Tibial nerve (tissue), 4 donors: ENCODE measurements around the gene GPC5. TPM values are rescaled to one million over a fixed set of nuclear protein-coding genes. Genes with fewer than 3 reads are reported as not detected.

ENCODE experiments used
- DNase-seq, 2 donors: peaks; one replicate each; pipeline ENCODE4 v3.0.0-alpha.2; 2019; ENCODE audit warnings: low spot score in 2 of 2
- H3K27ac ChIP-seq, 4 donors: fragments of 200-600 bp; sonication (generic) in 3 of 4; one replicate each; pipeline ENCODE4 v1.5.1; 2017 to 2019; ENCODE audit warnings: mild to moderate bottlenecking in 1 of 4
- H3K27me3 ChIP-seq, 2 donors: fragments of 200-600 bp; sonication (generic) in 1 of 2; one replicate each; pipeline versions ENCODE4 v1.5.1 to v1.6.0; 2017 to 2019
- H3K36me3 ChIP-seq, 3 donors: fragments of 200-600 bp; sonication (generic); one replicate each; pipeline ENCODE4 v1.5.1; 2018 to 2019
- H3K4me1 ChIP-seq, 4 donors: fragments of 200-600 bp; sonication (generic) in 3 of 4; one replicate each; pipeline ENCODE4 v1.5.1; 2017 to 2019
- H3K4me3 ChIP-seq, 4 donors: fragments of 200-600 bp; sonication (generic) in 3 of 4; one replicate each; pipeline ENCODE4 v1.5.1; 2017 to 2019; ENCODE audit warnings: mild to moderate bottlenecking in 1 of 4, moderate library complexity in 1 of 4
- H3K9me3 ChIP-seq, 4 donors: fragments of 200-600 bp; sonication (generic) in 3 of 4; one replicate each; pipeline ENCODE4 v1.5.1; 2017 to 2019
- EP300 ChIP-seq, 2 donors: sonication (generic); formaldehyde crosslinking; IDR thresholded peaks; one replicate each; pipeline ENCODE4 v1.6.1; 2017; ENCODE audit warnings: antibody characterized with exemption in 2 of 2, mild to moderate bottlenecking in 1 of 2
- POLR2A ChIP-seq, 2 donors: fragments of 450-650 bp; IDR thresholded peaks; one replicate each; pipeline ENCODE4 v1.6.1; 2017; ENCODE audit warnings: antibody characterized with exemption in 2 of 2, mild to moderate bottlenecking in 2 of 2, moderate library complexity in 2 of 2
- WGBS, 2 donors: methylation state at CpG; one replicate each; pipeline ENCODE4 v1.1.5; 2018; 5-methylcytosine and 5-hydroxymethylcytosine counted together
- total RNA-seq, 4 donors: library from RNA; depleted of rRNA; stranded (reverse); fragments of >200 nt; gene quantifications; one replicate each; pipeline ENCODE4 v1.1.0, GENCODE V29; 2016
- TF ChIP-seq, protein P1 (sequence below), 5 experiments: fragments of 200-600 bp in 3 of 5; fragments of 450-650 bp in 2 of 5; sonication (generic) in 3 of 5; IDR thresholded peaks; one replicate each; pipeline ENCODE4 v1.5.1; 2016 to 2019; ENCODE audit warnings: antibody characterized with exemption in 5 of 5, mild to moderate bottlenecking in 3 of 5, moderate library complexity in 2 of 5

The GPC5 gene
- total RNA-seq, 4 donors from 2014 or later: 3.7 to 5.7 (median 4.2) TPM; not detected in 1

DNA sequence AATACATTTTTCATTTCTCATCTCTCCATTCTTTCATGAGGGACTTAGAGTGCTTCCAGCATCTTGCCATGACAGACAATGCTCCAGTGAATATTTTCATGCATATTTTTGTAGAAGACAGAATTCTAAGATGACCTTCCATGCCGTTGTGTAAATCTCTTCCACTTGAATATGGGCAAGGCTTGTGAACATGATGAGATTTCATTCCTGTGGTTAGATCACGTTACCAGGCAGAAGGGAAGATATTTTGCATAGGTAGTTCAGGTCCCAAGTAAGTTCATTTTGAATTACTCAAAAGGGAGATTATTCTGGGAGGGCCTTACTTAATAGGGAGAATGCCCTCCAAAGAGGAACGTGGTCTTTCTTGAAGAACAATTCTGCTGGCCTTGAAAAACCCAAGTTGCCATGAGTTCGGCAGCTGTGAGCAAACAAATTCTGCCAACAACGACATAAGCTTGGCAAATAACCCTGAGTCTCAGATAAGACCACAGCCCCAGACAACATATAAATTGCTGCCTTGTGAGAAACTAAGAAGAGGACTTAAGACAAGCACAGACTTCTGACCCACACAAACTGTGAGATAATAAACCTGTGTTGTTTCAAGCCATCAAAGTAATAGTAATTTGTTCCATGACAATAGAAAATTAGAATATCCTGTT lies 1427.6 kb downstream of the GPC5 start:
- Histone ChIP-seq H3K4me3 (no peak overlapping the region), H3K27ac (no peak overlapping the region), H3K9me3 (no peaks in the 10 kb centered on the region), H3K4me1 (peaks cover 0 to 17% (median 3%) of the 10 kb centered on the region in 4 donors), H3K36me3 (no peaks in the 10 kb centered on the region), H3K27me3 (no peaks in the 10 kb centered on the region)
- DNase-seq: no peak
- 59 to 65% methylated on average over 5 of the region's 5 CpGs for WGBS, 2 donors
- TF ChIP-seq, protein P1, sequence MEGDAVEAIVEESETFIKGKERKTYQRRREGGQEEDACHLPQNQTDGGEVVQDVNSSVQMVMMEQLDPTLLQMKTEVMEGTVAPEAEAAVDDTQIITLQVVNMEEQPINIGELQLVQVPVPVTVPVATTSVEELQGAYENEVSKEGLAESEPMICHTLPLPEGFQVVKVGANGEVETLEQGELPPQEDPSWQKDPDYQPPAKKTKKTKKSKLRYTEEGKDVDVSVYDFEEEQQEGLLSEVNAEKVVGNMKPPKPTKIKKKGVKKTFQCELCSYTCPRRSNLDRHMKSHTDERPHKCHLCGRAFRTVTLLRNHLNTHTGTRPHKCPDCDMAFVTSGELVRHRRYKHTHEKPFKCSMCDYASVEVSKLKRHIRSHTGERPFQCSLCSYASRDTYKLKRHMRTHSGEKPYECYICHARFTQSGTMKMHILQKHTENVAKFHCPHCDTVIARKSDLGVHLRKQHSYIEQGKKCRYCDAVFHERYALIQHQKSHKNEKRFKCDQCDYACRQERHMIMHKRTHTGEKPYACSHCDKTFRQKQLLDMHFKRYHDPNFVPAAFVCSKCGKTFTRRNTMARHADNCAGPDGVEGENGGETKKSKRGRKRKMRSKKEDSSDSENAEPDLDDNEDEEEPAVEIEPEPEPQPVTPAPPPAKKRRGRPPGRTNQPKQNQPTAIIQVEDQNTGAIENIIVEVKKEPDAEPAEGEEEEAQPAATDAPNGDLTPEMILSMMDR (IDR thresholded peaks at IDR 0.05): no peak
- TF ChIP-seq EP300 (IDR thresholded peaks at IDR 0.05) (no peak), POLR2A (IDR thresholded peaks at IDR 0.05) (no peak)

DNA sequence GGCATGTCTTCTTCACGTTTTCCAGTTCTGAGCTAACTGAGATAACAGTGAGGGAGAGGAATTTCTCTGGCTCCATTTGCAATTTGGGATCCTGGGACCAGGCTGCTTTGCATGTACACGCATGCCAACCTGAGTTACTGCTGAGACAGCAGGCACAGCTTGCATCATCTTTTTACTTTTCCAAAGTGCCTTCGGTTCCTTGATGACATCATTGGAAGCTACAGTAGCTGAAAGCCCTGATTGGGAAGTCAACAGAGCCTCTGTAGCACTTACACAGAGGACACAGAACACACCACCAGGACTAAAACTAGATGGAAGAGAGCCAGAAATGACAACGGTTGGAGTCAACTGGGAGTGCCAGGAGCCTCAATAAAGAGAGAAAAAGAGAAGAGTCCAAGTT lies 1429.1 kb downstream of the GPC5 start:
- Histone ChIP-seq H3K27me3 (no peaks in the 10 kb centered on the region), H3K4me3 (no peak overlapping the region), H3K36me3 (no peaks in the 10 kb centered on the region), H3K27ac (no peak overlapping the region), H3K4me1 (peaks cover 0 to 18% (median 3%) of the 10 kb centered on the region in 4 donors), H3K9me3 (no peaks in the 10 kb centered on the region)
- WGBS, 2 donors: 77 to 78% methylated on average over 4 of the region's 4 CpGs
- no peak for DNase-seq
- TF ChIP-seq EP300 (IDR thresholded peaks at IDR 0.05) (no peak), POLR2A (IDR thresholded peaks at IDR 0.05) (no peak)
- TF ChIP-seq, protein P1 (IDR thresholded peaks at IDR 0.05): no peak

DNA sequence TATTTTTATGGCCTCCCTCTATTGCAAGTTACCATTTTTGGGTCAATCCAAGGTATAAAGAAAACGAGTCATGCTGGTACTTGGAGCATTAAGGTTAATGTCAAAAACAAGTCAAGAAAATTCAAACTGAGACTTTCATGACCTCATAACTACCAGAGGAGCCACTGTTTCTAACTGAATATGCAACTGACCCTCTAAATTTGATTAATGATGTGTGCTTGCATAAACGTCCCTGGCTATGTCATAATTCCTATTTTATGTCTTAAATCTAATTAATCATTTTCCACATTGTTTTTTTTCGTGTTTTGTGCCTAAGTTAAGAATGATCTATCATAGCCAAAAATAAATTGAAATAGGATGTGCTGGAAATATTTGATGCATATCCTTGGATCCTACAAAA lies 1431.5 kb downstream of the GPC5 start:
- TF ChIP-seq EP300 (IDR thresholded peaks at IDR 0.05): no peak
- no peak for TF ChIP-seq POLR2A (IDR thresholded peaks at IDR 0.05)
- TF ChIP-seq, protein P1 (IDR thresholded peaks at IDR 0.05): no peak
- 43 to 44% methylated on average over 3 of the region's 3 CpGs for WGBS, 2 donors
- Histone ChIP-seq H3K4me1 (peaks cover 0 to 18% (median 3%) of the 10 kb centered on the region in 4 donors), H3K27me3 (no peaks in the 10 kb centered on the region), H3K36me3 (no peaks in the 10 kb centered on the region), H3K9me3 (no peaks in the 10 kb centered on the region), H3K27ac (peak overlapping the region in 1 of 4 donors; percentile 32), H3K4me3 (no peak overlapping the region)
- DNase-seq: no peak

DNA sequence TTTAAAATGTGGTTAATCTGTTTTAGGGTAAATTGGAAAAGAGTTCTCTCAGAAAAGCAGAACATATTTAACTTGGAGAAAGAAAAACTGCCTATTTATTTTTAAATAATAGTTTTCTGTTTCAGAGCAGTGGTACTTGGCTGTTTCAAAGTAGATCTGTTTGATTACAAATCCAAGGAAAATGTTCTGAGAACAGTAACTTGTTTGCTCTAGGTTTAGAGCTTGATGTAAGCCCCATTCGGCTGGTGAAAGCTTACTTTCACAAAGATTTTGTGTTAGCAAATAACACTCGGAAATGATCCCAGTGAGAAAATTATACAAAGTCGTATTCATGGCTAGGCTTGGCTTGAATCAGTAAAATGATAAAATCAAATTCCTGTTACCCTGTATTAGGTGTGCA lies 1432.4 kb downstream of the GPC5 start:
- Histone ChIP-seq H3K4me3 (no peak overlapping the region), H3K27me3 (no peaks in the 10 kb centered on the region), H3K9me3 (no peaks in the 10 kb centered on the region), H3K27ac (peak overlapping the region in 2 of 4 donors; percentile 10 to 32), H3K4me1 (peaks cover 0 to 18% (median 3%) of the 10 kb centered on the region in 4 donors), H3K36me3 (no peaks in the 10 kb centered on the region)
- TF ChIP-seq, protein P1 (IDR thresholded peaks at IDR 0.05): no peak
- peak in 1 of 2 donors; percentile 18 for TF ChIP-seq EP300 (IDR thresholded peaks at IDR 0.05)
- DNase-seq: no peak
- 17 to 31% methylated on average over 3 of the region's 3 CpGs for WGBS, 2 donors

DNA sequence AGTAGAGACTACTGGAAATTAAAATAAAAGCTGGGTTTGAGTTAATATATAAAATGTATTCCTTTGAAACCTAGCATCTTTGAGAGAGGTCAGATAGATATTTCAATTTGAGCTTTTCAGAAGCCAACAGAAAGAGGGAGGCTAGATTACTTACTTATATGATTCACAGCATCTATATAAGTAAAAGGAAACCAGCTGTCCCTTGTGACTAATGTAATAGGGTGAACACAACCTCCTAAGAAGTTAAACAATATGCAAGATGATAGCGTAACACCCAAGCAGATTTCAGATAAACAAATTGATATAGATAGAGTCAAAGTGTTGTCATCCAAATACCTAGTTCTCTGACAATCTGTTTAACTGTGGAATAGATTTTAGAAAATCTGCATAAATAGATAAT lies 1434.7 kb downstream of the GPC5 start:
- no peaks in the 10 kb centered on the region for H3K9me3 ChIP-seq
- no peak for DNase-seq
- no peaks in the 10 kb centered on the region for H3K36me3 ChIP-seq
- no peak overlapping the region for H3K27ac ChIP-seq
- 93% methylated on average over 1 of the region's 1 CpG for WGBS, 2 donors
- no peak overlapping the region for H3K4me3 ChIP-seq
- H3K27me3 ChIP-seq: no peaks in the 10 kb centered on the region
- TF ChIP-seq EP300 (IDR thresholded peaks at IDR 0.05): no peak
- TF ChIP-seq, protein P1 (IDR thresholded peaks at IDR 0.05): no peak
- TF ChIP-seq POLR2A (IDR thresholded peaks at IDR 0.05): no peak
- peaks cover 0 to 18% (median 3%) of the 10 kb centered on the region in 4 donors for H3K4me1 ChIP-seq
